Upper lobe of left lung (tissue), 4 donors: ENCODE measurements around the gene FBXW7.

Experiments used
- CTCF ChIP-seq, 6 experiments: fragments of 450-650 bp in 4 of 6; fragments of 200-600 bp in 2 of 6; sonication (generic) in 2 of 6; IDR thresholded peaks; one replicate each; pipeline ENCODE4 v1.5.1; 2016 to 2019; ENCODE audit warnings: antibody characterized with exemption in 6 of 6
- EP300 ChIP-seq, 4 donors: sonication (generic); formaldehyde crosslinking; IDR thresholded peaks; one replicate each; pipeline ENCODE4 v1.5.1; 2017; ENCODE audit warnings: antibody characterized with exemption in 4 of 4, control low read depth in 2 of 4
- POLR2AphosphoS5 ChIP-seq, 2 donors: sonication (generic); formaldehyde crosslinking; IDR thresholded peaks; one replicate each; pipeline ENCODE4 v1.5.1; 2017; ENCODE audit warnings: antibody characterized with exemption in 2 of 2

GRCh38 chr4:152471251-152471792 lies 64.6 kb downstream of the FBXW7 start:
- TF ChIP-seq CTCF (IDR thresholded peaks at IDR 0.05) (no peak), POLR2AphosphoS5 (IDR thresholded peaks at IDR 0.05) (no peak), EP300 (IDR thresholded peaks at IDR 0.05) (no peak)
